ENCODE results near the gene ZNF366. TPM values are rescaled to one million over a fixed set of nuclear protein-coding genes. Genes with fewer than 3 reads are reported as not detected.

Gene ZNF366
- total RNA-seq, 1 experiment from 2014 or later = 0.17 TPM

GRCh38 chr5:72482046-72482445, 25.2 kb downstream of the ZNF366 start:
- no peak for DNase-seq
- no peaks in the 10 kb centered on the region for H3K9me2 ChIP-seq (ENCODE audit: insufficient read depth)
- peaks cover 4% of the 10 kb centered on the region; the same call in 1 of the 2 replicates for H3F3A ChIP-seq (ENCODE audit: insufficient read depth, low read depth)
- peaks cover 12% of the 10 kb centered on the region for H3K4me1 ChIP-seq (replicated peaks; ENCODE audit: insufficient read depth)
- H3K27ac ChIP-seq = no peak overlapping the region
- ChIA-PET CTCF (interaction anchor here (0.7 kb wide), 1 partner anchor 337 kb away, joined by 5 read pairs; no protein-coding TSS in a partner anchor), POLR2A (ENCODE audit: unreplicated experiment) (no interaction called here)
- no peak overlapping the region for H2AFZ ChIP-seq
- intact Hi-C loops (cut with micrococcal nuclease; ENCODE audit: unreplicated experiment) = no loop called here
- H3K36me3 ChIP-seq (ENCODE audit: low read depth) = no peaks in the 10 kb centered on the region
- no peaks in the 10 kb centered on the region for H3K27me3 ChIP-seq (ENCODE audit: insufficient read depth, low read depth)
- peaks cover 4% of the 10 kb centered on the region; the same call in 1 of the 2 replicates for H3K9me3 ChIP-seq (ENCODE audit: insufficient read depth, low read depth)
- no TSS peak for BruUV-seq (replicated peaks)
- H3K4me3 ChIP-seq = no peak overlapping the region
- no peaks in the 10 kb centered on the region for H4K20me1 ChIP-seq (ENCODE audit: insufficient read depth)
- TF ChIP-seq CTCF (conservative IDR thresholded peaks at IDR 0.05) (no peak), EZH2 (IDR thresholded peaks at IDR 0.05; ENCODE audit: low read depth) (no peak)
- H3K4me2 ChIP-seq = no peak overlapping the region
- H3K79me2 ChIP-seq (ENCODE audit: low read depth) = no peaks in the 10 kb centered on the region

- ChIA-PET POLR2A (ENCODE audit: unreplicated experiment) (no interaction called here), CTCF (no interaction called here)
- Histone ChIP-seq H3K9me3 (ENCODE audit: insufficient read depth, low read depth) (peaks cover 4% of the 10 kb centered on the region; the same call in 1 of the 2 replicates), H3K4me3 (no peak overlapping the region), H3F3A (ENCODE audit: insufficient read depth, low read depth) (no peaks in the 10 kb centered on the region), H3K36me3 (ENCODE audit: low read depth) (no peaks in the 10 kb centered on the region), H3K79me2 (ENCODE audit: low read depth) (no peaks in the 10 kb centered on the region), H3K27ac (no peak overlapping the region), H3K9me2 (ENCODE audit: insufficient read depth) (no peaks in the 10 kb centered on the region), H3K4me1 (replicated peaks; ENCODE audit: insufficient read depth) (peaks cover under 1% of the 10 kb centered on the region; the same call in 1 of the 2 replicates), H4K20me1 (ENCODE audit: insufficient read depth) (no peaks in the 10 kb centered on the region), H3K27me3 (ENCODE audit: insufficient read depth, low read depth) (no peaks in the 10 kb centered on the region), H3K4me2 (no peak overlapping the region), H2AFZ (no peak overlapping the region)
- intact Hi-C loops (cut with micrococcal nuclease; ENCODE audit: unreplicated experiment) = no loop called here
- TF ChIP-seq CTCF (conservative IDR thresholded peaks at IDR 0.05) (no peak), EZH2 (IDR thresholded peaks at IDR 0.05; ENCODE audit: low read depth) (no peak)
- BruUV-seq (replicated peaks) = no TSS peak
- no peak for DNase-seq
Measured at GRCh38 chr5:72480841-72481240, 26.4 kb downstream of the ZNF366 start.

GRCh38 chr5:72479921-72480320, 27.3 kb downstream of the ZNF366 start:
- Histone ChIP-seq H4K20me1 (ENCODE audit: insufficient read depth) (no peaks in the 10 kb centered on the region), H3K27me3 (ENCODE audit: insufficient read depth, low read depth) (no peaks in the 10 kb centered on the region), H3K4me1 (replicated peaks; ENCODE audit: insufficient read depth) (no peaks in the 10 kb centered on the region), H3K4me3 (no peak overlapping the region), H3K4me2 (no peak overlapping the region), H3K36me3 (ENCODE audit: low read depth) (no peaks in the 10 kb centered on the region), H2AFZ (no peak overlapping the region), H3K79me2 (ENCODE audit: low read depth) (no peaks in the 10 kb centered on the region), H3K9me3 (ENCODE audit: insufficient read depth, low read depth) (peaks cover 4% of the 10 kb centered on the region; the same call in 1 of the 2 replicates), H3K27ac (no peak overlapping the region), H3K9me2 (ENCODE audit: insufficient read depth) (no peaks in the 10 kb centered on the region), H3F3A (ENCODE audit: insufficient read depth, low read depth) (no peaks in the 10 kb centered on the region)
- BruUV-seq (replicated peaks) = no TSS peak
- POLR2A ChIA-PET (ENCODE audit: unreplicated experiment) = no interaction called here
- intact Hi-C loops (cut with micrococcal nuclease; ENCODE audit: unreplicated experiment) = no loop called here
- DNase-seq = no peak
- TF ChIP-seq CTCF (conservative IDR thresholded peaks at IDR 0.05) (no peak), EZH2 (IDR thresholded peaks at IDR 0.05; ENCODE audit: low read depth) (no peak)
- CTCF ChIA-PET = no interaction called here
